ENCODE measurements around the gene CCDC187. TPM values are rescaled to one million over a fixed set of nuclear protein-coding genes. Genes with fewer than 3 reads are reported as not detected.

Gene CCDC187
- total RNA-seq, 4 donors from 2014 or later = 0.20 TPM; not detected in 3

DNA sequence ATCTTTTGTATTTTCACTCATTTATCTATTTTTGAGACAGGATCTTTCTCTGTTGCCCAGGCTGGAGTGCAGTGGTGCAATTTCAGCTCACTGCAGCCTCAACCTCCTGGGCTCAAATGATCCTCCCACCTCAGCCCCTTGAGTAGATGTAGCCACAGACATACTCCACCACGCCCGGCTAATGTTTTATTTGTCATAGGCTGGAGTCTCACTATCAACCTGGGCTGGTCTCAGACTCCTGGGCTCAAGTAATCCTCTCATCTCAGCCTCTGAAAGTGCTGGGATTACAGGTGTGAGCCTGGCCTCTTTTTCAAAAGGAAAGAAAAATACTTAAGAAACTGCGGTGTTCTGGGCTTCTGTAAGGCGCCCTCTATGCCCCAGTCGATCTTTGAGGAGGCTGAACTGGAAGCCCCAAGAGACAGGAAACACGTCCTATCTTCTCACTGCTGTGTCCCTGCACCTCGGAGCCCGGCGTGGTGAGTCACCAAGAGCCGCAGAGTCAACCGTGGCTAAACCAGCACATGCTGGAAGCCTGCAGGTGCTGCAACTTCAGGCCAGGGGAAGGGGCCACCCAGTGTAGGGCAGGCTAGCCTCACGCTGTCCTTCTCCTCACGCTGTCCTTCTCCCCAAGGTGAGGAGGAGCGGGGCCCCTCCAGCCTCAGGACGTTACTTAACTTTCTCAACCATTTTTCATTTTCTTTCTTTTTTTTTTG is 83.7 kb downstream of the CCDC187 start:
- H3K4me1 ChIP-seq = no peaks in the 10 kb centered on the region
- H3K36me3 ChIP-seq = peaks cover 0 to 97% (median 15%) of the 10 kb centered on the region in 3 donors
- WGBS, 2 donors = 90 to 91% methylated on average over 15 of the region's 15 CpGs
- no peak overlapping the region for H3K27ac ChIP-seq
- no peaks in the 10 kb centered on the region for H3K9me3 ChIP-seq
- H3K4me3 ChIP-seq = no peak overlapping the region
- no peaks in the 10 kb centered on the region for H3K27me3 ChIP-seq
- TF ChIP-seq EP300 (IDR thresholded peaks at IDR 0.05) (no peak), POLR2A (IDR thresholded peaks at IDR 0.05) (no peak)
- TF ChIP-seq, protein P1, sequence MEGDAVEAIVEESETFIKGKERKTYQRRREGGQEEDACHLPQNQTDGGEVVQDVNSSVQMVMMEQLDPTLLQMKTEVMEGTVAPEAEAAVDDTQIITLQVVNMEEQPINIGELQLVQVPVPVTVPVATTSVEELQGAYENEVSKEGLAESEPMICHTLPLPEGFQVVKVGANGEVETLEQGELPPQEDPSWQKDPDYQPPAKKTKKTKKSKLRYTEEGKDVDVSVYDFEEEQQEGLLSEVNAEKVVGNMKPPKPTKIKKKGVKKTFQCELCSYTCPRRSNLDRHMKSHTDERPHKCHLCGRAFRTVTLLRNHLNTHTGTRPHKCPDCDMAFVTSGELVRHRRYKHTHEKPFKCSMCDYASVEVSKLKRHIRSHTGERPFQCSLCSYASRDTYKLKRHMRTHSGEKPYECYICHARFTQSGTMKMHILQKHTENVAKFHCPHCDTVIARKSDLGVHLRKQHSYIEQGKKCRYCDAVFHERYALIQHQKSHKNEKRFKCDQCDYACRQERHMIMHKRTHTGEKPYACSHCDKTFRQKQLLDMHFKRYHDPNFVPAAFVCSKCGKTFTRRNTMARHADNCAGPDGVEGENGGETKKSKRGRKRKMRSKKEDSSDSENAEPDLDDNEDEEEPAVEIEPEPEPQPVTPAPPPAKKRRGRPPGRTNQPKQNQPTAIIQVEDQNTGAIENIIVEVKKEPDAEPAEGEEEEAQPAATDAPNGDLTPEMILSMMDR (IDR thresholded peaks at IDR 0.05) = no peak
- no peak for DNase-seq (ENCODE audit: low spot score in 2 of 2)

DNA sequence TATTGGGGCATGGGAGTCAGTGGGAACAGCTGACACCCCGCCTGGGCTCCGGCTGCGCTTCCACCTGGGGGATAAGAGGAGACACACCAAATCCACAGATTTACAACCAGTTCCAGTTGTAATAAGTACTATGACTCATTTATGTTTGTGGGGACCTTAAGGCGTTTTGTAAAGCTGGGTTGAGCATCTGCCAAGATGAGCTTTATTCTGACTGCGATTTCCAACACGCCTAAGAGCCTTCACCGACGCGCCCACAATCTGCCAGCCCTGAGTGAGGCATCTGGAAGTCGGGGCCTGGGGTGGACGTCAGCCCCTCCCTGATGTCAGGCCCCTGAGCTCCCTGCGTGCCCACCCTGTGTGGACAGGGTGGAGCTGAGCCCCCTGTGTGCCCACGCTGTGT is 84.6 kb downstream of the CCDC187 start:
- WGBS, 2 donors = 91 to 92% methylated on average over 13 of the region's 13 CpGs

DNA sequence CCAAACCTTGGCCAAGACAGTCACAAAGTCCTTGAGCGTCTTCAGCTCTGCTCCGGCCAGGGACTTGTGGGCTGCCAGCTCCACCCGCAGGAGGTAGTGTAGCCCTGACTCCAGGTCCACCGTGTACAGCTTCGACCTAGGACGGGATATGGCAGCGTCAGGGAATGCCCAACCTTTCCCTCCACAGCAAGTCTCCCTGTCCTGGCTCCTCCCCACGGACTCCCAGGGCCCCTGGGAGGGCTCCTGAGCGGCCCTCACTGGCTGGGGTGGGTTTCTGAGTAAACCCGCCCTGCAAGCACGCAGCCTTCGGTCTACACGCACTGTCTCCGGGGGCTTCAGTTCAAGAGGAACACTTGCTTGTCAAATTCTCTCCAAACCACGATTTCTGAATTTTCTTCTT is 85.2 kb downstream of the CCDC187 start:
- H3K27me3 ChIP-seq = no peaks in the 10 kb centered on the region
- DNase-seq (ENCODE audit: low spot score in 2 of 2) = no peak
- no peak for TF ChIP-seq EP300 (IDR thresholded peaks at IDR 0.05)
- no peak for TF ChIP-seq POLR2A (IDR thresholded peaks at IDR 0.05)
- TF ChIP-seq, protein P1 (IDR thresholded peaks at IDR 0.05) = no peak
- no peaks in the 10 kb centered on the region for H3K4me1 ChIP-seq
- 85 to 92% methylated on average over 9 to 15 of the region's 15 CpGs for WGBS, 2 donors
- H3K4me3 ChIP-seq = no peak overlapping the region
- H3K27ac ChIP-seq = no peak overlapping the region
- peaks cover 0 to 6% (median 0%) of the 10 kb centered on the region in 4 donors for H3K9me3 ChIP-seq
- peaks cover 0 to 99% (median 28%) of the 10 kb centered on the region in 3 donors for H3K36me3 ChIP-seq

More for the DNA sequence above, 84.6 kb downstream of the CCDC187 start:
- H3K27ac ChIP-seq = no peak overlapping the region
- no peaks in the 10 kb centered on the region for H3K4me1 ChIP-seq
- peaks cover 0 to 99% (median 23%) of the 10 kb centered on the region in 3 donors for H3K36me3 ChIP-seq
- peaks cover 0 to under 1% (median 0%) of the 10 kb centered on the region in 4 donors for H3K9me3 ChIP-seq
- no peak overlapping the region for H3K4me3 ChIP-seq
- no peaks in the 10 kb centered on the region for H3K27me3 ChIP-seq
- DNase-seq (ENCODE audit: low spot score in 2 of 2) = no peak
- TF ChIP-seq EP300 (IDR thresholded peaks at IDR 0.05) = no peak
- TF ChIP-seq, protein P1 (IDR thresholded peaks at IDR 0.05) = no peak
- TF ChIP-seq POLR2A (IDR thresholded peaks at IDR 0.05) = no peak

DNA sequence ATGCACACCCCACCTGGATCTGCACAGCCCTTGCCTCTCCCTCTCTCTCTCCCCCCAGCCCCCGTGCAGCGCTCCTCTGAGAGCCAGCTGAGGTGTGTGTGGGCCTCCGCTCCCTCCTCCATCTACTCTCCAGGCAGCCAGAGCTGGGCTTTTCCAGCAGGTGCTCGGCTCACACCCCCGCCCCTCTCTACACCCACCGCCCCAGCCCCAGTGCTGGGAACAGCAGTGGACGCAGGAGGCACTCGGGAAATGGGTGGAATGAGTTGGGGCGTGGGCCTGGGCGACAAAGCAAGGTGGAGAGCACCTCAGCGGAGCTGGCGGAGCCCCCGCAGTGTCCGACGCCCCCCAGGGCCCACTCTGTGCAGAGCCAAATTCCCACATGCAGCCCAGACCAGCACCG is 85.6 kb downstream of the CCDC187 start:
- DNase-seq (ENCODE audit: low spot score in 2 of 2) = no peak
- WGBS, 2 donors = 86 to 89% methylated on average over 11 to 16 of the region's 16 CpGs
- H3K36me3 ChIP-seq = peaks cover 0 to 99% (median 30%) of the 10 kb centered on the region in 3 donors
- no peak overlapping the region for H3K4me3 ChIP-seq
- TF ChIP-seq, protein P1 (IDR thresholded peaks at IDR 0.05) = no peak
- no peak for TF ChIP-seq EP300 (IDR thresholded peaks at IDR 0.05)
- TF ChIP-seq POLR2A (IDR thresholded peaks at IDR 0.05) = no peak
- peaks cover 0 to 9% (median 0%) of the 10 kb centered on the region in 4 donors for H3K9me3 ChIP-seq
- H3K27ac ChIP-seq = no peak overlapping the region
- no peaks in the 10 kb centered on the region for H3K4me1 ChIP-seq
- no peaks in the 10 kb centered on the region for H3K27me3 ChIP-seq

DNA sequence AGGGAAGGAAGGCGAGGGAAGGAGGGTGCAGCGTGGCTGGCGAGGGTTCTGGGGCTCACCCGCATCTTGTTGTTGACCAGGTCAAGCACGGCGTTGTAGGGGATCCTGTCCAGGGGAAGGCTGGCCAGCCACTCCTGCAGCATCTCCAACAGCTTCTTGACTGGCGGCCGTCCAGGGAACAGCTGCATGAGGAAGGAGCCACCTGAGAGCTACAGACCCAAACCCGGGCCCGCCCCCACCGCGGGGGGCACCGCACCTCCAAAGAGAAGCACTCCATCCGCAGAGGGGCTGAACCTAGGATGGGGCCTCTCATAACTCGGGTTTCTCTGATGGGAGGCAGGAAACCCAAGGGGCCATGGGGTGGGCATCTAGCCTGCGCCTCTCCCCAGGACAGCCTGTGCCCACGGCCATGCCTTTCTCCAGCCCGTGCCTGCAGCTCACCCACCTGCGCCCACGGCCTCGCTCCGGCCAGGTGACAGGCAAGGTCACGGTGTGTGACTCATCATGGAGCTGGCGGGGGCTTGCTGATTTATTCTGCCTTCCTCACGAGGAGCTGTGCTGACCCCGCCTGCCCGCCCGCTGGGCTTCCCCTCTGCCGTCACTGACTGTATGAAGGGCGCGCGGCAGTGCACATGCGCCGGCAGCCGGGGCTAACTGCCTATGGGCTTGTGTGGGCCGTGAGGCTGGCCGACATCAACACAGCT is 87.2 kb downstream of the CCDC187 start:
- Histone ChIP-seq H3K27me3 (no peaks in the 10 kb centered on the region), H3K9me3 (peaks cover 0 to 9% (median 0%) of the 10 kb centered on the region in 4 donors), H3K36me3 (peaks cover 0 to 99% (median 30%) of the 10 kb centered on the region in 3 donors), H3K27ac (no peak overlapping the region), H3K4me1 (no peaks in the 10 kb centered on the region), H3K4me3 (no peak overlapping the region)
- DNase-seq (ENCODE audit: low spot score in 2 of 2) = no peak
- WGBS, 2 donors = 83 to 87% methylated on average over 20 to 31 of the region's 37 CpGs
- TF ChIP-seq POLR2A (IDR thresholded peaks at IDR 0.05) (no peak), EP300 (IDR thresholded peaks at IDR 0.05) (no peak)
- TF ChIP-seq, protein P1 (IDR thresholded peaks at IDR 0.05) = no peak

Measured in tibial nerve (tissue), 4 donors.